HG02642 (cell line): Measurements from ENCODE around the gene GADD45B.

Experiments
- ATAC-seq: cut with Tn5 transposase; IDR thresholded peaks from one replicate; pipeline ENCODE4 v1.9.1; 2021; ENCODE audit warnings: mild to moderate bottlenecking; ENCODE audit not compliant: unreplicated experiment, poor library complexity

Gene GADD45B, protein sequence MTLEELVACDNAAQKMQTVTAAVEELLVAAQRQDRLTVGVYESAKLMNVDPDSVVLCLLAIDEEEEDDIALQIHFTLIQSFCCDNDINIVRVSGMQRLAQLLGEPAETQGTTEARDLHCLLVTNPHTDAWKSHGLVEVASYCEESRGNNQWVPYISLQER

DNA sequence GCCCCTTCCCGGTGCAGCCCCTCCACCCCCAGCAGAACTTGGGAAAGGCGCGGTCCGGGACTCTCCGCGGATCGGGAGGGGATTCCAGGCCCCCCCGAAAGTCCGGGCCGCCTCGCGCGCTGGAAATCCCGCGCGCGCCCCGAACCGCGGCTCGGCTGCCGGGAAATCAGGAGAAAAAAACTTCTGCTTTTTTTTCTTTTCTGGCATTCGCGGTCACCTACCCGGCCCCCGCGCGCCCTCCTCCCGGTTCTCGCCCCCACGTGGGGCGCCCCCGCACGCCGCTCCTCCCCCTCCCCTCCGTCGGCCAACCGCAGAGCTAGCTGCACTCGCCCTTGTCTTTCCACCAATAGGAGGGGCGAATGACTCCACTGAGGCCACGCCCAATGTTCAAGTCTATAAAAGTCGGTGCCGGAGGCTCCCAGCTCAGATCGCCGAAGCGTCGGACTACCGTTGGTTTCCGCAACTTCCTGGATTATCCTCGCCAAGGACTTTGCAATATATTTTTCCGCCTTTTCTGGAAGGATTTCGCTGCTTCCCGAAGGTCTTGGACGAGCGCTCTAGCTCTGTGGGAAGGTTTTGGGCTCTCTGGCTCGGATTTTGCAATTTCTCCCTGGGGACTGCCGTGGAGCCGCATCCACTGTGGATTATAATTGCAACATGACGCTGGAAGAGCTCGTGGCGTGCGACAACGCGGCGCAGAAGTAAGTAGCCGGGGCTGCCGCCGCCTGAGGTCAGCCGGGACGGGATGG lies at the start of gene GADD45B:
TSS of gene GADD45B (plus strand) at position 426 of the 749 bp plus-strand sequence. CDS start at position 658, 232 bp downstream.
- peak; percentile 56 for ATAC-seq

- ATAC-seq, result peak; percentile 20
Observed at GRCh38 chr19:2426611-2427428, 49.1 kb upstream of the GADD45B start.

DNA sequence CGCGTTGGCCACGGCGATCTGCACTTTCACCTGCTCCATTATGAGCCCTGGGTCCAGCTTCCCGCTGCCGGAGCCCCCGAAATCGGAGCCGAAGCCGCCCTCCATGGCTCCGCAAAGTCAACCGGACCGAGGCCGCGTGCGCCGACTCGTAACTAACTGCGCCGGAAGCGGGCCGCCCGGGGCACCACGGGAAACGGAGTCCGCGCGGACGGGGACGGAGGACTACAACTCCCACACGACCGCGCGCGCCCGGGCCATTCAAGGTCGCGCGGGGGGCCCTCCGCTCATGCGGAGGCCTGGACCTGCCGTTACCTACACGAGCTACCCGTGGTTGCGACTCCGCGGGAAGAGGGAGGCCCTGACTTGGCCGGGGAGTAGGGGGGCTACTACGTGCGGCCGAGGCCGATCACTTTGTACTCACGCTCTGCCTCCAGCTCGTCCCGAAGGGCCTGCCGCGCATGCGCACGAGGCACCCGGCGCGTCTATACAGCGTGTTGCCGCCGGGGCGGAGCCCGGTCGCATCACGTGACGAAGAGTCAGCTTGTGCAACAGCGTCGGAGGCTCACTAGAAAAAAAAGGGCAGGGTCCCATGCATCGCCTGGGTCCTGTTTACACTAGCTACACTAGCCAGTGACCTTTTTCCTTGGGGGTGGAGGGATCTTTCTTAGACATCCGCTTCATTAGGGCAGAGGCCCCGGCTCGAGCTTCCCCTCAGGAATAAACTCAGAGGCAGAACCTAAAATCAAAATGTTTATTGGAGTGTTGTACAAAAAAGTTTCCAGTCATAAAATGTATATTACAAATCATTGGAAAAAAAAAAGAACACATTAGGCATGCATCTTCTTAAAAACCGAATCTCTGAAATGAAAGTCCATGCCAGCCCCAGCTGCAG lies 48.3 kb upstream of the GADD45B start, which contains the start of gene TIMM13:
TSS of gene TIMM13 (minus strand) at position 158 of the 892 bp plus-strand sequence. CDS start at position 105, 53 bp downstream.
- peak; percentile 79 for ATAC-seq

DNA sequence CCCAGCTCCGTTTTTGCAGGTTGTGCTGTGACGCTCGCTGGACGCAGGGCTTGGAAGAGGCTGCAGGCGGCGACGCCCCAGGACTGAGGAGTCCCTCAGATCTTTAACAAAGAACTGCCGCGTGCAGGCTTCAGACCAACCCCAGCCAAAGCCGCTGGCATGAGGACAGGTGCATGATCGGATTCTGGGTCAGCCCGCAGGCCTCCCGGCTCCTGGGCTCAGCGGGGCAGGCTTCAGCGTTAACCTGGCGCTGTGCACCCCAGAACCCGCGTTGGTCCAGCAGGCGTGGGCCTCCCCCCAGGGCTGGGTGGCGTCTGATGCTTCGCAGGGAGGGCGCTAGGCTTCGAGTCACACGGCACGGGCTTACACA lies 47.6 kb upstream of the GADD45B start:
- no peak for ATAC-seq

DNA sequence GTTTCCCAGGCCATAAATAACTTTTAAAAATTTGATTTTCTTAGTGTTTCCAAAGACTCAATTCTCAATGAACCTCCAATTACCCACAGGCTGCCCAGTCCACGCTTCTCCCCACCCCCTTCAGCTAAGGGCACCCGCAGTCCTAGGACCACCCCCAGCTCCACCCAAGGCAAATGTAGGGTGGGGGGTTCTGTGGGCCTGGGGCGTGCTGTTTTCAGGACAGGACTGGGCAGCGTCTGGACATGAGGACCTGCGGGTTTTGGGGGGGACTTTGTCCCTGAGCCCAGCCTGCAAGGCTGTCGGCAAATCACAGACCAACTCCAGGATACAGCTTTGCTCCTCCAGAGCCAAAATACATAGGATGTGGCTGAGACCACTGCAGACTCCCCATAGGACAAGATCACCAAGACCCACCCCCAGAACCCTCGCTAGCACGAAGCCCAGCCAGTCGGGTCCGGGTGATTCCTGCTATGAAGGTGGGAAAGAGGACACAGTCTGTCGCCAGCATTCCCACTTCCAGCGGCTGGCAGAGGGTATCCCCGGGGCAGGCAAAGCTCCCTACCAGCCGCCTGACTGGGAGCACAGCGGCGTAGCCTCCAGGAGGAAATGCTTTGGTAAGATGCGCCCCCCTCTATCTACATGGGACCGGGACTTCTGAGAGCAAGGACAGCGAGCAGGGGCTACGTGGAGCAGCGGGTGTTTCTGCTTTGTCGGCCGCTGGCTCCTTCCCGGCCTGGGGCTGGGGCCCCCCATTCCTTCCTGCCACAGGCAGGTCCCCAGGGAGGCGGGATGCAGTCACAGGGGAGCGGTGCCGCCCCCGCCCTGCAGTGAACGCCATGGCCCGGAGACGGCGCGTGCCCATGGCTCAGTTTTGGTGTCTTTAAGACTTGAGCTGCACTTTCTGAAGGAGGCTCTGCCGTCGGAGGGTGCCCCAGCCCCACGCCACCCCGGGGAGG lies 46.9 kb upstream of the GADD45B start:
- ATAC-seq, result no peak

- ATAC-seq, result no peak
Observed at GRCh38 chr19:2429917-2430535, 45.9 kb upstream of the GADD45B start.

DNA sequence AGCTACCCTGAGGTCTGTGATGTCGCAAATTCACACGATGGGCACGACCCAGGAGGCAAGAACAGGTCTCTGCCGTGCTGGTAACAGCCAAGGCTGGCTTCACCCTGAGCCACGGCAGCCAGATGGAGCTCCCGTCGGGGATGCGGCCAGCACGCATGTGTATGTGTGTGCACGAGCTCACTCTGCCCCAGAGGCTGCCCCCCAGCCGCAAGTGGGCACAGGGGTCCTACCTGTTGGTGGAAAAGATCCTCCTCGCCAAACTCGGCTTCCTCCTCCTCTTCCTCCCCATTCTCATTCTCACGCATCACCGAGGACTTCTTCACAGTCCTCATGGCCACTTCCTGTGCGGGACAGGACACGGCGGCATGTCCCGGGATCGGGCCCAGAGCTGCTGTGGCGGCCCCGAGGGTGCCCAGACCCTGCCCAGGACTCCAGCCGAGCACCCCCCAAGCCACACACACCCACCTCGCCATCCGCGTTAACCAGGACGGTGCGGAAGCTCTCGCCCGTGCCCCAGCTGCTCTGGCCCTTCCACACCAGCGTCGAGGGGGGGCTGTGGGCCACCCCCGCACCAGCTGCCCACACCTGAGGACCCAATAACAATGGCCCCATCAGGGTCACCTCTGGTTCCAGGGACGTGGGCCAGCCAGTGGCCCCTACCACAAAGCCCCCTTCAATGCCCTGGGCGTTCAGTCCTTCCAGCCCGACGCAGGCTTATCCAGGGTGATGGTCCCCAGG lies 44.4 kb upstream of the GADD45B start:
- ATAC-seq, result no peak

DNA sequence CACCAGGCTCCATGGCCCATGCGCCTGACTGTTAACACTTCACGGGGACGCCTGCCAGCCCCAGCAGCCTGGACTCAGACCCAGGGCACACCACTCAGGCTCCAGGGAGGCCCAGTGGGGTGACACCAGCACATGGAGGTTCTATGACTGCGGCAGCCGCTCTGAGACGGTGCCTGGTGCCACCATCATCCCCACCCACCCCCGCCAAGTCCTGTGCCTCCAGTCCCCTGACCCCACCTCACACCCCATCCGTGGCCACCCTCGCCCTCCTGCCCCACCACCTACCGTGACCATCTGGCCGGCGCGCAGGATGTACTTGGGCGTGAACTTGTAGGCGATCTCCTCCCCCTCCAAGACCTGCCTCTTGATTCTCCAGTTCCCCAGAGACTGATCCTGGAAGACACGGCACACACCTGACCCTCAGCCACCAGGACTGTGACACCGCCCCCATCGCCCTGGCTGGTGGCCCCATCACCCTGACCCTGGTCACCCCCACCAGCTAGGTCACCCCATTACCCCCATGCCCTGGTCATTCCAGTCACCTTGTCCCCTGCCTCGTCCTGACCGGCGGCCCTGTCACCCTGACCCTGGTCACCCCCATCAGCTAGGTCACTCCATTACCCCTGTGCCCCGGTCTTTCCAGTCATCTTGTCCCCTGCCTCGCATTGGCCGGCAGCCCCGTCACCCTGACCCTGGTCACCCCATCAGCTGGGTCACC lies 43.6 kb upstream of the GADD45B start:
- no peak for ATAC-seq

DNA sequence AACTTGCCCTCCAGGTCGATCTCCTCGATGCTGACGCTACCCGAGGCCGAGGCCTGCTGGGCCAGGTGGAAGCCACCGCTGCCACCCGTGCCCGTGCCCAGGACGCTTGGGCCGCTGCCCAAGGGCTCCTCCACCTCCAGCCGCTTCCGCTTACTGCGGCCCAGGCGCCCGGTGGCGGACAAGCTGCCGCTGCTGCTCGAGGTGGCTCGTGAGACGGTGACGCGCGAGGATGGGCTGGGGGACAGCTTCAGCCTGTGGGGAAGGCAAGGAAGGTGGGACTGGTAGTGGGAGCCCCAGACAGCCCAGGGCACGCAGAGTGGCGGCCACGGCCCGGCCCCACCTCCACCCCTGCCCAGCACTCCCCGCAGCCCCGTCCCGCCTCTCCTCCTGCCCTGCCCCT lies 42.1 kb upstream of the GADD45B start:
- no peak for ATAC-seq

GRCh38 chr19:2434267-2434666 lies 41.7 kb upstream of the GADD45B start:
- ATAC-seq, result no peak

- ATAC-seq, result no peak
Observed at GRCh38 chr19:2434721-2435265, 41.1 kb upstream of the GADD45B start.

DNA sequence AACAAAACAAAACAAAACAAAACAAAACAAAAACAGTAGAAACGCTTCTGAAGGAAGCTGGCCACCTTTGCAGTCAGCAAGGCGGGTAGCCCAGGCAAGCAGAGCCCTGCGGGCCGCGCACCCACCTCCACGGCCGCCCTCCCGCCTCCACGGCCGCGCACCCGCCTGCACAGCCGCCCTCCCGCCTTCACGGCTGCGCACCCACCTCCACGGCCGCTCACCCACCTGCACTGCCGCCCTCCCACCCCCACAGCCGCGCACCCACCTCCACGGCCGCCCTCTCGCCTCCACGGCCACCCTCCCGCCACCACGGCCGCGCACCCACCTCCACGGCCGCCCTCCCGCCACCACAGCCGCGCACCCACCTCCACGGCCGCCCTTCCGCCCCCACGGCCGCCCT lies 39.5 kb upstream of the GADD45B start:
- ATAC-seq, result no peak

DNA sequence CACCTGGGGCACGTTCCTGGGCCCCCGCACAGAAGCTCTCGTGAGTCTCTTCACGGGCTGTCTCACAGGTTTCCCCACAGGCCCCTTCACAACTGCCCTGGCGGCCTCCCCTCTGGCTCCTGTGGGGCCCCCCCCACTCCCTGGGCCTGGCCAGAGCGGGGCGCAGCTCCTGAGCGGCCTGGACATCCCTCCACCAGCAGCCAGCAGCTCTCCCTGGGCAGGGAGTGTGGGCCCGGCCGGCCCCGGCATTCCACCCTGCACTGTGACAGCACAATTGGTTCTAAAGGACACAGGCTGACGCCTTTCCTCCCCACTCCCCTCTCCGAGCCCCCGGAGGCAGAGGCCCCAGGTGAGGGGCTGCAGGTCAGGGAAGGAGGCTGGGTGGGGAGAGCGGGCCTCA lies 39.0 kb upstream of the GADD45B start:
- ATAC-seq, result no peak

- ATAC-seq, result no peak
Observed at GRCh38 chr19:2438178-2438577, 37.7 kb upstream of the GADD45B start.

DNA sequence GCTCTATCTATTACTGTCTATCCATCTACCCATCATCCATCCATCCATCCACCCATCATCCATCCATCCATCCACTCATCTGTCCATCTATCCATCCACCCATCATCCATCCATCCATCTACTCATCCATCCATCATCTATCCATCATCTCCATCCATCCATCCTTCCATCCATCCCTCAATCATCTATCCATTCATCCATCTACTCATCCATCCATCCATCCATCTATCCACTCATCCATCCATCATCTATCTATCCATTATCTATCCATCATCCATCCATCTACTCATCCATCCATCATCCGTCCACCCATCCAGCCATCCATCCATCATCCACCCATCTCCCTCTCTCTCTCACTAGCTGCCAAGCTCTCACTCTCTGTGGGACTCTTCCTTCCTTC lies 35.4 kb upstream of the GADD45B start:
- no peak for ATAC-seq

DNA sequence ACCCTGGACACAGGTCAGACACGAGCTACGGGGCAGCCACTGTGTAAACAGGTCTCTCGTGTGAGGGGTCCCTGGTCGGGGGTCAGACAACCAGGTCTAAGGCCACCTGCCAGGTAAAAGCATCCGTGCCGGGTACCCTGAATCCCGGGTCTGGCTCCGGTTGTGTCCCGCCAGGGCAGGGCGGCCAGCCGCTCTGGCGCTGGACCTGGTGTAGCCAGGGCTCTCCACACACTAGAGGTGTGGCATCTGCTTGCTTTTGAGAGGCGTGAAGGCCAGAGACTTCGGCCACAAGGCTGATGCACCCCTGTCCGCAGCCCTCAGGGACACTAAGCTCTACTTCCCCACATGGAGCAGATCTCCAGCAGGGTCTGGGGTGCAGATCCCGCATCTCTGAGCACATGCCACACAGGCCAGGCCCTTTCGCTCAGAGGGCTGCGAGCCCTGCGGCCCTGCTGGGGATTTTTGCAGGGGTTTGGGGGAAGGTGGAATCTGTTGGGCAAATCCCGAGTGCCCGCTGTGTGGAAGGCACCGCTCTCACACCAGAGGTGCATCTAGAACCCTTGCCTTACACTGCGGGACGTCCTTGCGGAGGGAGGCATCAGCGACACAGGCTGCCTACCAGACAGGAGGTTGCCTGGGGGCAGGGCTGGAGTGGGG lies 34.7 kb upstream of the GADD45B start:
- no peak for ATAC-seq
